ENCODE measurements around the gene NPR3. TPM values are rescaled to one million over a fixed set of nuclear protein-coding genes. Genes with fewer than 3 reads are reported as not detected.

The NPR3 gene
- total RNA-seq, 1 donor from 2014 or later = 35.8 TPM

- no peaks in the 10 kb centered on the region for H3K36me3 ChIP-seq
- no peak for TF ChIP-seq CTCF (IDR thresholded peaks at IDR 0.05)
- DNase-seq = no peak
- H3K27me3 ChIP-seq (ENCODE audit: low read depth) = no peaks in the 10 kb centered on the region
- ATAC-seq = no peak
- H3K9me3 ChIP-seq = no peaks in the 10 kb centered on the region
- intact Hi-C loops (cut with DNase I) = no loop called here
- H3K4me3 ChIP-seq = no peak overlapping the region
- H3K27ac ChIP-seq = no peak overlapping the region
- no peaks in the 10 kb centered on the region for H3K4me1 ChIP-seq
Measured at GRCh38 chr5:32760091-32760509, 49.0 kb downstream of the NPR3 start.

GRCh38 chr5:32765266-32765665 is 54.1 kb downstream of the NPR3 start:
- no peaks in the 10 kb centered on the region for H3K9me3 ChIP-seq
- H3K36me3 ChIP-seq = no peaks in the 10 kb centered on the region
- no peaks in the 10 kb centered on the region for H3K27me3 ChIP-seq (ENCODE audit: low read depth)
- DNase-seq (no peak), ATAC-seq (no peak)
- intact Hi-C loops (cut with DNase I) = no loop called here
- TF ChIP-seq CTCF (IDR thresholded peaks at IDR 0.05) = no peak
- no peaks in the 10 kb centered on the region for H3K4me1 ChIP-seq
- no peak overlapping the region for H3K27ac ChIP-seq
- H3K4me3 ChIP-seq = no peak overlapping the region

GRCh38 chr5:32767948-32768467 is 56.9 kb downstream of the NPR3 start:
- Histone ChIP-seq H3K4me3 (no peak overlapping the region), H3K4me1 (no peaks in the 10 kb centered on the region), H3K27ac (no peak overlapping the region), H3K36me3 (no peaks in the 10 kb centered on the region), H3K9me3 (no peaks in the 10 kb centered on the region), H3K27me3 (ENCODE audit: low read depth) (no peaks in the 10 kb centered on the region)
- intact Hi-C loops (cut with DNase I) = no loop called here
- ATAC-seq (no peak), DNase-seq (no peak)
- TF ChIP-seq CTCF (IDR thresholded peaks at IDR 0.05) = no peak

GRCh38 chr5:32769711-32770110 is 58.6 kb downstream of the NPR3 start:
- DNase-seq (no peak), ATAC-seq (no peak)
- Histone ChIP-seq H3K27ac (no peak overlapping the region), H3K36me3 (no peaks in the 10 kb centered on the region), H3K27me3 (ENCODE audit: low read depth) (no peaks in the 10 kb centered on the region), H3K4me3 (no peak overlapping the region), H3K9me3 (no peaks in the 10 kb centered on the region), H3K4me1 (no peaks in the 10 kb centered on the region)
- intact Hi-C loops (cut with DNase I) = no loop called here
- no peak for TF ChIP-seq CTCF (IDR thresholded peaks at IDR 0.05)

- intact Hi-C loops (cut with DNase I) = no loop called here
- H3K27me3 ChIP-seq (ENCODE audit: low read depth) = no peaks in the 10 kb centered on the region
- ATAC-seq = no peak
- no peak for TF ChIP-seq CTCF (IDR thresholded peaks at IDR 0.05)
- H3K36me3 ChIP-seq = no peaks in the 10 kb centered on the region
- no peak overlapping the region for H3K27ac ChIP-seq
- no peaks in the 10 kb centered on the region for H3K4me1 ChIP-seq
- H3K9me3 ChIP-seq = no peaks in the 10 kb centered on the region
- no peak overlapping the region for H3K4me3 ChIP-seq
- DNase-seq = no peak
Measured at GRCh38 chr5:32770444-32770843, 59.3 kb downstream of the NPR3 start.

GRCh38 chr5:32771037-32771436 is 59.9 kb downstream of the NPR3 start:
- H3K27me3 ChIP-seq (ENCODE audit: low read depth) = no peaks in the 10 kb centered on the region
- H3K4me3 ChIP-seq = no peak overlapping the region
- H3K27ac ChIP-seq = no peak overlapping the region
- no peaks in the 10 kb centered on the region for H3K9me3 ChIP-seq
- ATAC-seq = no peak
- H3K4me1 ChIP-seq = no peaks in the 10 kb centered on the region
- no peak for DNase-seq
- TF ChIP-seq CTCF (IDR thresholded peaks at IDR 0.05) = no peak
- intact Hi-C loops (cut with DNase I) = no loop called here
- no peaks in the 10 kb centered on the region for H3K36me3 ChIP-seq

Data from lower lobe of right lung (tissue), 2 donors.